Heart left ventricle (tissue), 13 donors: ENCODE results near the gene EIF1B.

Experiments
- CTCF ChIP-seq, 12 donors: fragments of 200-600 bp; sonication (generic) in 4 of 12; IDR thresholded peaks; one replicate each; pipeline versions ENCODE4 v1.5.0 to v1.8.0; 2018 to 2022; ENCODE audit warnings: antibody characterized with exemption in 12 of 12, mild to moderate bottlenecking in 5 of 12
- POLR2A ChIP-seq, 2 donors: fragments of 450-650 bp; IDR thresholded peaks; one replicate each; pipeline ENCODE4 v1.6.1; 2017; ENCODE audit warnings: antibody characterized with exemption in 2 of 2, mild to moderate bottlenecking in 2 of 2, moderate library complexity in 2 of 2
- donor health status: ischemic (EF 13 %, LVEDD 7.1; RV severe dilation, severe dysfunction).
- donor health status: DM: no; HTN: yes; CAD: no.
- donor health status: DM: no; HTN: no; CAD: no.
- donor health status: ischemic (EF 25% LVEDD 6.9; RV normal size, moderate dysfunction).
- donor health status: ischemic (EF 25% LVEDD 5.7; RV mildly dilated, moderate dysfunction).
- donor health status: ischemic (EF 35%, LVEDD 5.7; RV mildly dilated, moderate dysfunction).
- donor health status: nonischemic (EF 11% LVEDD 7.7; RV severe dilation, severe dysfunction).
- donor health status: DM: yes; HTN: yes; CAD: no.
- donor health status: PGD.
- donor health status: ischemic (EF 29% LVEDD 5.4; RV normal size, mild dysfunction).
- donor health status: nonischemic (EF 23%, LVEDD 6.1; RV moderate dilation, normal function).

GRCh38 chr3:40306336-40306735 lies 3.2 kb upstream of the EIF1B start:
- TF ChIP-seq CTCF (IDR thresholded peaks at IDR 0.05) (no peak), POLR2A (IDR thresholded peaks at IDR 0.05) (no peak)
